Testis (tissue), 3 donors: ENCODE results near the gene DIDO1. TPM values are rescaled to one million over a fixed set of nuclear protein-coding genes. Genes with fewer than 3 reads are reported as not detected.
"Not testable (repeated sequence)": the region's sequence is repeated elsewhere in the genome, so short reads cannot be mapped to it uniquely, and the experiment has no call there.

Experiments used
- DNase-seq: peaks from one replicate; pipeline ENCODE4 v3.0.0-alpha.2; 2019
- H3K27ac ChIP-seq, 2 donors: fragments of 200-600 bp; sonication (generic); one replicate each; pipeline ENCODE4 v1.5.1; 2019
- H3K27me3 ChIP-seq: fragments of 200-600 bp; sonication (generic); one replicate; pipeline ENCODE4 v1.5.1; 2019
- H3K36me3 ChIP-seq: fragments of 200-600 bp; sonication (generic); one replicate; pipeline ENCODE4 v1.5.1; 2017; ENCODE audit warnings: low read depth; ENCODE audit errors: missing control alignments
- H3K4me1 ChIP-seq: fragments of 200-600 bp; sonication (generic); one replicate; pipeline ENCODE4 v1.5.1; 2019
- H3K4me3 ChIP-seq, 2 donors: fragments of 200-600 bp; sonication (generic); one replicate each; pipeline ENCODE4 v1.5.1; 2017 to 2019
- H3K9me3 ChIP-seq: fragments of 200-600 bp; sonication (generic); one replicate; pipeline ENCODE4 v1.5.1; 2017
- POLR2A ChIP-seq: fragments of 450-650 bp; IDR thresholded peaks from one replicate; pipeline ENCODE4 v1.6.1; 2017; ENCODE audit warnings: antibody characterized with exemption, mild to moderate bottlenecking, moderate library complexity
- WGBS, 2 donors: methylation state at CpG; one replicate each; pipeline ENCODE4 v1.1.5; 2018; 5-methylcytosine and 5-hydroxymethylcytosine counted together
- intact Hi-C: fragments of 100-400 bp; cut with DNase I; formaldehyde crosslinking; loops from one replicate; pipeline ENCODE4 v1.15.1; 2023; ENCODE audit warnings: low total_unique reads
- polyA plus RNA-seq: library from polyadenylated mRNA; stranded (reverse); fragments of 350-450 nt; fragmentation: Illumina TruSeq; extraction: RNeasy Lipid Tissue Mini Kit (QIAGEN cat#74804); gene quantifications from one replicate; pipeline ENCODE4 v1.2.3, GENCODE V29; 2014; ENCODE audit warnings: low read depth, low replicate concordance; ENCODE audit not compliant: insufficient read depth
- total RNA-seq, 2 donors: library from RNA; depleted of rRNA; stranded (reverse); fragments of >200 nt; gene quantifications; one replicate each; pipeline ENCODE4 v1.2.3, GENCODE V29; 2016
- TF ChIP-seq, protein P1 (sequence below), 3 experiments: fragments of 450-650 bp in 2 of 3; fragments of 200-600 bp in 1 of 3; sonication (generic) in 1 of 3; IDR thresholded peaks; one replicate each; pipeline ENCODE4 v1.5.1; 2016 to 2019; ENCODE audit warnings: antibody characterized with exemption in 3 of 3, mild to moderate bottlenecking in 2 of 3, moderate library complexity in 1 of 3

The DIDO1 gene
- total and polyA plus RNA-seq, 3 donors from 2014 or later: 50.5 to 99.7 (median 98.6) TPM

DNA sequence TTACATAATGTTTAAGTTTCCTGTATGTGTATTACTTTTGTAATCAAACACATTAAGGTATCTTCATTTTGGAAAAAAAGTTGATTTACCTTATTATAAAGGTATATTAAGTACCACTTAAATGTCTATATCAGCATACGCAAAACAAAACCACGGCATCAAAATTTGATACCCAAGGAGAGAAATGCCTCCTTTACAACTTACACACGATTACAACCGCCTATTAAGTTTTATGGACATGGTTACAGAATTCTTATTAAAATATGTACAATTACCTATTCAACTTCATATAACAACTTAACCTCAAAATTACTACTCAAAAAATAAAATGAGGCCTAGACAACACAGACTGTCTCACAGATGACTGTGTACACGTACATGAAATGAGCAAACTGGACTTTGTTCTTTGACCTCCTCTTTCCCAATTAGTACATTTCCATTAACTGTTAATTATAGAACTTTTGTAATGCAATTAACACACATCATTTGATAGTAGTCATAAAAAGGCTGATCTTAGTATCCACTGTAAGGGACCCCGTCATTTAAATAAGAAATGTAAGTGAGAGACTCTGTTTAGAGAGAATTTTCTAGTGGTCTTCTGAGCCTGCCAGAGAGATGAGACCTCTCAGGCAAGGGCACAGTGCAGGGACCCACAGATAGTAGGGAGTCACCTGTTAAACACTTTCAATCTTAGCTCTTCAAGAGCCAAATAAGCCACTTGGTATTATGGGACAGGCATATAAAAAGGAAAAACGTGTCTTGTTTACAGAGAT, 2.5 kb downstream of the DIDO1 start:
- Histone ChIP-seq H3K27ac (peak overlapping the region; percentile 9 to 99), H3K4me3 (no peak overlapping the region), H3K27me3 (no peaks in the 10 kb centered on the region), H3K9me3 (no peaks in the 10 kb centered on the region), H3K36me3 (no peaks in the 10 kb centered on the region), H3K4me1 (peaks cover 63% of the 10 kb centered on the region)
- TF ChIP-seq, protein P1, sequence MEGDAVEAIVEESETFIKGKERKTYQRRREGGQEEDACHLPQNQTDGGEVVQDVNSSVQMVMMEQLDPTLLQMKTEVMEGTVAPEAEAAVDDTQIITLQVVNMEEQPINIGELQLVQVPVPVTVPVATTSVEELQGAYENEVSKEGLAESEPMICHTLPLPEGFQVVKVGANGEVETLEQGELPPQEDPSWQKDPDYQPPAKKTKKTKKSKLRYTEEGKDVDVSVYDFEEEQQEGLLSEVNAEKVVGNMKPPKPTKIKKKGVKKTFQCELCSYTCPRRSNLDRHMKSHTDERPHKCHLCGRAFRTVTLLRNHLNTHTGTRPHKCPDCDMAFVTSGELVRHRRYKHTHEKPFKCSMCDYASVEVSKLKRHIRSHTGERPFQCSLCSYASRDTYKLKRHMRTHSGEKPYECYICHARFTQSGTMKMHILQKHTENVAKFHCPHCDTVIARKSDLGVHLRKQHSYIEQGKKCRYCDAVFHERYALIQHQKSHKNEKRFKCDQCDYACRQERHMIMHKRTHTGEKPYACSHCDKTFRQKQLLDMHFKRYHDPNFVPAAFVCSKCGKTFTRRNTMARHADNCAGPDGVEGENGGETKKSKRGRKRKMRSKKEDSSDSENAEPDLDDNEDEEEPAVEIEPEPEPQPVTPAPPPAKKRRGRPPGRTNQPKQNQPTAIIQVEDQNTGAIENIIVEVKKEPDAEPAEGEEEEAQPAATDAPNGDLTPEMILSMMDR (IDR thresholded peaks at IDR 0.05): no peak
- TF ChIP-seq POLR2A: no peak
- 42 to 45% methylated on average over 7 of the region's 7 CpGs for WGBS, 2 donors
- intact Hi-C loops: no loop called here
- DNase-seq: no peak

DNA sequence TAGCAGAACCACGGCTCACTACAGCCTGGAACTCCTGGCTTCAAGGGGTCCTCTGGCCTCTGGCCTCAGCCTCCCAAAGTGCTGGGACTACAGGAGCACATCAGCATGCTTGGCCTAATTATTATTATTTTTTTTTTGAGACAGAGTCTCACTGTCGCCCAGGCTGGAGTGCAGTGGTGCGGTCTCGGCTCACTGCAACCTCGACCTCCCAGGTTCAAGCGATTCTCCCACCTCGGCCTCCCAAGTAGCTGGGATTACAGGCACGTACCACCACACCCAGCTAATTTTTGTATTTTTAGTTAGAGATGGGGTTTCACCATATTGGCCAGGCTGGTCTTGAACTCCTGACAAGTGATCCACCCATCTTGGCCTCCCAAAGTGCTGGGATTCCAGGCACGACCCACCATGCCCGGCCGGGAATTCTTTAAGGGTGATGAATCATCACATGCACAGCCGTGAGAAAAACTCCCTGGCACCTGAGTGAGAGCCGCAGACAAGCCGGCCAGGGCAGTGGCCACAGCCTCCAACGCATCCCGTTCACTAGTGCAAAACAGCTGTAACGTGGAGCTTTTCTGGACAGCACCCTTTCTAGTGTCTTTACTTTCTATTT, 3.1 kb downstream of the DIDO1 start:
- peak; percentile 46 for DNase-seq
- H3K27me3 ChIP-seq, H3K9me3 ChIP-seq, H3K4me3 ChIP-seq, intact Hi-C loops, H3K36me3 ChIP-seq: not testable (repeated sequence)
- 46 to 57% methylated on average over 17 of the region's 17 CpGs for WGBS, 2 donors
- Histone ChIP-seq H3K4me1 (peaks cover 59% of the 10 kb centered on the region), H3K27ac (peak overlapping the region; percentile 9 to 36)

DNA sequence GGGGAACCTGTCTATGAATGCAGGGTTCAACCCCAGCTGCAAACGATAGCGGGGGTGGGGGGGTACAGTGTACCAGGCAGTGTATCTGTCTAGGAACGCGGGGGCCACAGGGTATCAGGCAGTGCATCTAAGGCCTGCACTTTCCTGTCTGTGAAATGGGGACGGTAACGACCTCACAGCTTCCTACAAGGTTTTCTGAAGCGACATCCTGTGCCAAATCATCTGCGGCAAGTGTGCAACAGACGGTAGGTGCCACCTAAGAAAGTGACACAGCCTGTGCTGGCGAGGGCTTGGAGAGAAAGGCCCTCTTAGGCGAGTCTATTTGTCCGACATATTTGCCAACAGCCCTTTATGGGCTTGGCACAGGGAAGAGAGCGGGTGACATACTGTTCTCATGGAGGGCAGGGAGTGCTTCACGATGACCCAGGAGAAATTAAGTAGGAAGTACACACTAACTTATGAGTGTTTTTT, 3.8 kb downstream of the DIDO1 start:
- Histone ChIP-seq H3K36me3 (no peaks in the 10 kb centered on the region), H3K27me3 (no peaks in the 10 kb centered on the region), H3K27ac (peak overlapping the region in 1 of 2 donors; percentile 36), H3K9me3 (no peaks in the 10 kb centered on the region), H3K4me3 (no peak overlapping the region), H3K4me1 (peaks cover 53% of the 10 kb centered on the region)
- 68% methylated on average over 13 to 14 of the region's 14 CpGs for WGBS, 2 donors
- intact Hi-C loops: no loop called here
- DNase-seq: no peak
- no peak for TF ChIP-seq POLR2A
- TF ChIP-seq, protein P1 (IDR thresholded peaks at IDR 0.05): no peak

DNA sequence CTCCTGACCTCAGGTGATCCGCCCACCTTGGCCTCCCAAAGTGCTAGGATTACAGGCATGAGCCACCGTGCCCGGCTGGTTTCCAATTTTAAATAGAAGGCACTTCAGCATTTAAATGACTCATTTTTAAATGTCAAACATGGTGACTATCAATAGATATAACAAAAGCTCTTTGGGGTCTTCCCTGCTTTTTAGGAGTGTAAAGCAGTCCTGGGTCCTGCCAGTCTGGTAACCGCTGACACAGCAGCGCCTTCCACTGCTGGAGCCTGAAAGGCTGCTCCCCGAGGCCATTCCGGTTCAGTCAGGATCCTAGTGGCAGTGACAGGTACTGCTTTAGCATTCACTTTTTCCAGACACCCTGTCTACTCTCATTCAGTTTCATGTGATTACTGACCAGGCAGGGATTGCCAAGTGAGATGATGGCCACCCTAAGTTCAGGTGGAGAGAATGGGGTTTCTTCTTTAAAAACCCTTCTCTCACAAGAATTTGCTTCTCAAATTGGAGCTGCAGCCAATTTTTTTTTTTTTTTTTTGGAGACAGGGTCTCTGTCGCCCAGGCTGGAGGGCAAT, 5.1 kb downstream of the DIDO1 start:
- H3K27ac ChIP-seq: no peak overlapping the region
- H3K4me1 ChIP-seq: peaks cover 52% of the 10 kb centered on the region
- H3K9me3 ChIP-seq: no peaks in the 10 kb centered on the region
- DNase-seq: peak; percentile 73
- no peaks in the 10 kb centered on the region for H3K27me3 ChIP-seq
- TF ChIP-seq, protein P1 (IDR thresholded peaks at IDR 0.05): peak in 2 of 3 experiments; percentile 40 to 55
- no peak for TF ChIP-seq POLR2A
- intact Hi-C loops: no loop called here
- no peaks in the 10 kb centered on the region for H3K36me3 ChIP-seq
- WGBS, 2 donors: 65 to 74% methylated on average over 8 of the region's 8 CpGs
- no peak overlapping the region for H3K4me3 ChIP-seq

DNA sequence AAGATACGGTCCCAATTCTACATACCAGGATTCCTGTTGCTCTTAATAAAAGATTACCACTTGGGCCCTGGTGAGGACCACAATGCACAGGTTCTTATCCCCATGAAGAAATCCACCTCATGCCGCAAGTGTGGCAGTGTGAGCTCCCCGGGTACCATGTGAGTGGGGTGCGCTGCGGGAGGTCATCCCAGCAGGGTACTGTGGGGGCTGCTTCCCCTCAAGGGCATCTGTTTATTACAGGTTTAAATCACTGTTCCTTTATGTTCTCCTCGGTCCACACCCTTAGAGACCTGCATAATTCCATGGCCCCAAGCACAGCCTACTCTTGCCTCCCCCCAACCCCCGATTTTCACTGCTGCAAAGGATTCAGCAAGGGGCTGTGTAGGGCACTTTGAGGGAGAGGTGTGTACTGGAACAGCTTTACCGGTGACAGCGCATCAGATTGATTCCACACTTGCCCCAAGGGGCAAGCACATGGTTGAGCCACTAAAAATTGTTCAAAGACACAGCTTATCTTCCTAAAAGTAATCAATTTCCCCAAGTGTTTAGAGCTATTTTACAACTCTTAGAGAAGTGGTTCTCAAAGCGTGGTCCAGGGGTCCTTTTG, 6.2 kb downstream of the DIDO1 start:
- H3K4me3 ChIP-seq: no peak overlapping the region
- no peak overlapping the region for H3K27ac ChIP-seq
- peaks cover 52% of the 10 kb centered on the region for H3K4me1 ChIP-seq
- H3K9me3 ChIP-seq: no peaks in the 10 kb centered on the region
- intact Hi-C loops: no loop called here
- no peak for DNase-seq
- H3K36me3 ChIP-seq: no peaks in the 10 kb centered on the region
- 65 to 72% methylated on average over 10 of the region's 10 CpGs for WGBS, 2 donors
- TF ChIP-seq POLR2A: no peak
- TF ChIP-seq, protein P1 (IDR thresholded peaks at IDR 0.05): no peak
- H3K27me3 ChIP-seq: no peaks in the 10 kb centered on the region
